C4-2B (cell line): ENCODE results near the gene OPRL1.

ENCODE experiments used
- CTCF ChIP-seq: fragments of 450-650 bp; conservative IDR thresholded peaks from 2 replicates; pipeline ENCODE4 v1.5.1; 2017; ENCODE audit warnings: mild to moderate bottlenecking
- ZFX ChIP-seq: fragments of 450-650 bp; IDR thresholded peaks from 2 replicates; pipeline ENCODE4 v1.6.1; 2017

- TF ChIP-seq CTCF (no peak), ZFX (no peak)
These were observed 34.0 kb downstream of the OPRL1 start for GRCh38 chr20:64113796-64114355.
